Activated CD4-positive, alpha-beta T cell treated with anti-CD3 and anti-CD28 coated beads, Interleukin-2, amount 50 U/mL, for 48 hours (primary cell): ENCODE measurements around the gene KDM6A.
"Not testable (repeated sequence)": the region's sequence is repeated elsewhere in the genome, so short reads cannot be mapped to it uniquely, and the experiment has no call there.

Experiments used
- DNase-seq, 2 experiments: peaks; one replicate each; pipeline ENCODE4 v3.0.0-alpha.2; 2020

KDM6A gene

DNA sequence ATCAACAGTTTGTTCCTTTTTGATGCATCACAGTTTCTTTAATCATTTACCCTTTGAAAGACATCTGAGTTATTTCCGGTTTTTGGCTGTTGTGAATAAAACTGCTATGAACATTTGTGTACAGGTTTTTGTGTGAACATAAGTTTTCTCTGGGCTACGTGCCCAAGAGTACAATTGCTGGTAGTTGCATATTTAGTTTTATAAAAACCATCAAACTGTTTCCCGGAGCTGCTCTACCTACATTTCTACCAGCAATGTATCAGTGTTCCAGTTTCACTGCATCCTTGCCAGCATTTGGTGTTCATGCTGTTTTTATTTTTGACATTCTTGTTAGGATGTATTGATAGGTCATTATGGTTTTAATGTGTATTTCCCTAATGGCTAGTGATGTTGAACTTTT, 17.3 kb downstream of the KDM6A start:
- no peak for DNase-seq

DNA sequence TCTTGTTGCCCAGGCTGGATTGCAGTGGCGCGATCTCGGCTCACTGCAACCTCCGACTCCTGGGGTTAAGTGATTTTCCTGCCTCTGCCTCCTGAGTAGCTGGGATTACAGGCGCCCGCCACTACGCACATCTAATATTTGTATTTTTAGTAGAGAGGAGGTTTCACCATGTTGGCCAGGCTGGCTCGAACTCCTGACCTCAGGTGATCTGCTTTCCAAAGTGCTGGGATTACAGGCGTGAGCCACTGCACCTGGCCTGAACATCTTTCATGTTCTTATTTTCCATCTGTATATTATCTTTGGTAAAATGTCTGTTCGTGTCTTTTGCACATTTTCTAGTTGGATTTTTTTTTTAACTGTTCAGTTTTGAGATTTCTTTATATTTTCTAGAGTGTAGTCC, 17.7 kb downstream of the KDM6A start:
- DNase-seq = not testable (repeated sequence)

DNA sequence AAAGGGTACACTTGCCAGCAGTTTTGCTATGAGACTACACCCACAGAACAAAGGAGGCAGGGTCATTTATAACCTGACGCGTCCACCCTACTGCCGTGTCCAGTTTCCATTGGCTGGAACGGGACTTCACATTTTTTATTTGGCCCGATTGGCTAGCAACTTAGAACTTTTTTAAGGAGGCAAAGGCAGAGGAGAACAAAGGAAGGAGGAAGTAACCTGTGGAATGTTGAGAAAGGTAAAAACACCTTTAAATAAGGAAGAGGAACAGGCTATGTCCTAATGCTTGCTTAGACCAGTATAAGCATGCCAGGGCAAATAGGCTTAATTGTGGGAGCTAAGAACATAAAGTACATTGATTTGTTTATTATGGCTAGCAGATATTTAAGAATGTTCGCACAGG, 18.7 kb downstream of the KDM6A start:
- DNase-seq = no peak

DNA sequence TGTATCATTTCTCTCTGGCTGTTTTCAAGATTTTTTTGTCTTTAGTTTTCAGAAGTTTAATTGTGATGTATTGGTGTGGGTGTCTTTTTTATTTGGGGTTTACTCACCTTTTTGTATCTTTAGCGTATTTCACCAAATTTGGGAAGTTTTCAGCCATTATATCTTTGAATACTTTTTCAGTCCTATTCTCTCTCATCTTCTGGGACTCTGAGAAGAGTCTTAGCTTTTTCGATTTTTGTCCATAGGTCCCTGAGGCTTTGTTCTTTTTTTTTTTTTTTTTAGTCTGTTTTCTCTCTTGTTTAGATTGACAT, 23.8 kb downstream of the KDM6A start:
- DNase-seq = no peak

DNA sequence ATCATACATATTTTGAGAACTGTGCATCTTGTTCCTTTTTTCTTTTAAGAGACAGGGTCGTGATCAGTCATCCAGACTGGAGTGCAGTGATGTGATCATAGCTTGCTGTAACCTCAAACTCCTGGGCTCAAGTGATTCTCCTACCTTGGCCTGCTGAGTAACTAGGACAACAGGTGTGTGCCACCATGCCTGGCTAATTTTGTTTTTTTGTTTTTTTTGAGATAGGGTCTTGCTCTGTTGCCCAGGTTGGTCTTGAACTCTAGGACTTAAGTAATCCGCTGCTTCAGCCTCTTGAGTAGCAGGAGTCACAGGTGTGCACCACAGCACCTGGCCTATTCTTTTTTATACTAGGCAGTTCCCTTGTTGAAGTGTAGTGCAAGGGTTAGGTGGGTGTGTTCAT, 24.6 kb downstream of the KDM6A start:
- no peak for DNase-seq

DNA sequence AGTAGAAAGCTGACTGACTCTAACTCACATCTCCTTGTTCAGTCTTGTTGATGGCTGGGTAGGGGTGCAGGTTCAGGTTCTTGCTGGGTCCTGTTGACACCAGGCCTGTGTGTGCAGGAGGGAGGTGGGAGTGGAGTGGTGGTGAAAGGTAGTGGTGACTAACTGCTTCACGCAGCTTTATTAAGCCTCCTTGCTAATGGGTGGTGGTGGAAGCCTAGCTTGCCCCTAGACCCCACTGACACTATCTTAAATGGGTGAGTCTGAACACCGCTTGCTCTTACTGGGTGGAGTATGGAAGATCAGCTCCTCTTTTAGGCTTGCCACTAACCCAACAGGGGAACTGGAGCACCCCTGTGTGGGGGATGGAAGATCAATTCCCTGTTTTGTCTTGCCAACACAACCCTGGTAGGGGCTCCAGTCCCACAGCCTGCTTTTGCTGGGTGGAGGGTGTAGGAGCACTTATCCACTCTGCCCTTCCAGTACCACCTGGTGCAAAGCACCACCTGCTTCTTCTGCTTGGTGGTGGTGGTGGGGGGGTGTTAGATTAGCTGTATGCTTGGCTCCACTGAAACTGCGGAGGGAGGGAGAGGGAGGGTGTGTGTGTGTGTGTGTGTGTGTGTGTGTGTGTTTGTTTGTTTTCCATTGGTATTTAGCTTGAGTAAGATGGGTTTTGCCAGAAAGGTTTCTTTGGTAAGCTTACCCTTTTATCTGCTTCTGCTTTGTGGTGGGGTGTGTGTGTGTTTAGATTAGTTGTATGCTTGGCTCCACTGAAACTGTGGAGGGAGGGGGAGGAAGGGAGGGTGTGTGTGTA, 25.6 kb downstream of the KDM6A start:
- no peak for DNase-seq

DNA sequence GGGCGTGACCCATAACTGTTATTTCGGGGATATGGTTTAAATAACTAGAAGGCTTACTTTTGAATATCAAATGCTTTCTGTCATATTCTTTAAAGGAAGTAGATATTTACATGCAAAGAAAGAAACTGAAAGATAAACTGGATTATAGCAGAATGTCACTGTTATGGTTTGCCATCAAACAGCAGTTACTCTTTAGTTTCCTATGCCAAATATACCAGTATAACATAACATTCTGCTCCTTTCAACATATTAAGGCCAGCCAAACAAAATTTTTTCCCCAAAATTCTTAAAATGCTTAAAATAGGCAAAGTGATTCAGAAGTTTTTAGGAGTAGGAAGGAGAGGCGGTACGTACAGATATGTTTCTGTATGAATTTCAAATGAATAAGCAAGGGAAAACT, 27.0 kb downstream of the KDM6A start:
- DNase-seq = no peak

DNA sequence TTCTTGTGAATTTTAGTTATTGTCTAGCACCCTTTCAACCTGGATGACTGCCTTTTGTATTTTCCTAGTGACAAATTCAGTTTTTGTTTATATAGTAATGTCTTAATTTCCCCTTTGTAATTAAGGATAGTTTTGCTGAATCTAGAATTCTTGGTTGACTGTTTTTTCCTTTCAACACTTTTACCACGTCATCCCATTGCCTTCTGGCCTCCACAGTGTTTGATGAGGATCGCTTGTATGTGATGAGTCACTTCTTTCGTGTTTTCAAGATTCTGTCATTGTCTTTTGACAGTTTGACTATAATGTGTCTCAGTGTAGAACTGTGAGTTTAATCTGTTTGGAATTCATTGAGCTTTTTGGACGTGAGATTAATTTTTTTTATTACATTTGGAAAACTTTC, 30.1 kb downstream of the KDM6A start:
- peak in 1 of 2 experiments; percentile 11 for DNase-seq

DNA sequence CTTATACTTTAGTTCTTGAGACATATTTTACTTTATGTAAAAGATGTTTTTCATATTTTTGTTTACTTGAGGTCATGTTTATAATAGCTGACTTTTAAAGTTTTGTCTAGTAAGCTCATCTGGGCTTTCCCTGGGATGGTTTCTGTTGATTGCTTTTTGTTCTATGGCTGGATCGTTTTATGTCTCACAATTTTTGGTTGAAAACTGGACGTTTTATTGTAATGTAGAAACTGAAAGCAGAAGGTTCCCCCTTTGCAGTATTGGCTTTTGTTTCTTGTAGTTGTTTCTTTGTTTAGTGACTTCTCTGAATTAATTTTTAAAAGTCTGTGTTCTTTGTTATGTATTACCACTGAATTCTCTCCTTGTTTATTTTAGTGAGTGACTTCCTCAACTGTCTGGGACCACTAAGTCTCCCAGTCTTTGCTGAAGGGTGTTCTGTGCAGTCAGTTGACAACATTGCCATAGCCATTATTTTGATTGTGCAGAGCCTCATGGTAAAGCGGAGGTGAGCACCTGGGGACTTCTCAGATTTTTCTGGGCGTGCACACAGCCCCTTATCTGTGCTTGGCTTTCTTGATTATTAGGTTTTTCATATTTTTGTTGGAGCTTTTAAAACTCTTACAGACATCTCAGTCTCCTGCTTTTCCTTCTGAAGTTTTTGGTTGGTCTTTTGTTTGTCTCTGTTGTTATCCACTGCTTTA, 31.0 kb downstream of the KDM6A start:
- DNase-seq = no peak

DNA sequence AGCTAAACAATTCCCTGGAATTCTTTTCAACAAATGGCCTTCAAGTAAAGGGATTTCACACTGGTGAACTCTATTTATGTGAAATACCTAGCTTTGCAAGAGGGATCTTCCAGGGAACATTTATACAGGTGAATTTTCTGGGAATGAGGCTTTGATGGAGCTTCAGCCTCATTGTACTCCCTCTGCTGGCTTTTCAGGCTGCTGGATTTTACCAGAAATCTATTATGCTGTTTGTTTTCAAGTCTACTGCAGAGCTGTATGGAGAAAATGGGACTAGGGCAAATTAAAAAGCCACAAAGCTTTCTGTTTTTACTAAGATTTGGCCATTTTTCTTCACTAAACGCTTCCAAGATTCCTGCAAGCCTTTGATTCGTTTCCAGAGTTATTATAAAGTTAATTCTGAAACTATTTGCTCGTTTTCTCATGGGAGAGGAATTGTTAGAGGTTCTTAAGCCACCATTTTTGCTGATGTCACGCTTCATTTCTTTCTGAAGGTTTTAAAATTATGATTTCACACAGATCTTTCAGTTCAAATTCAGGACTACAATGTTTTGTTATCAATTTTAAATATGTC, 31.6 kb downstream of the KDM6A start:
- DNase-seq = no peak

DNA sequence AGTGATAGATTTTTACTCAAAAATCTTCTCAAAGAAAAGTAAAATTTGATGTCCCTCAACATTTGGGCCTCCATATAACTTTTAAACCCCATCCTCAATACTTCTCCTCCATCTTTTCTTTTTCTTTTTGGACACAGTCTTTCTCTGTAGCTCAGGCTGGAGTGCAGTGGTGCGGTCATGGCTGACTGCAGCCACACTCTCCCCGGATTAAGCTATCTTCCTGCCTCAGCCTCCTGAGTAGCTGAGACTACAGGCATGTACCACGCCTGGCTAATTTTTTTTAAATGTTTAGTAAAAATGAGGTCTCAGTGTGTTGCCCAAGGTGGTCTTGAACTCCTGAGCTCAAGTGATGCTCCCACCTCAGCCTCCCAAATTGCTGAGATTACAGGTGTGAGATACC, 33.1 kb downstream of the KDM6A start:
- DNase-seq = no peak

DNA sequence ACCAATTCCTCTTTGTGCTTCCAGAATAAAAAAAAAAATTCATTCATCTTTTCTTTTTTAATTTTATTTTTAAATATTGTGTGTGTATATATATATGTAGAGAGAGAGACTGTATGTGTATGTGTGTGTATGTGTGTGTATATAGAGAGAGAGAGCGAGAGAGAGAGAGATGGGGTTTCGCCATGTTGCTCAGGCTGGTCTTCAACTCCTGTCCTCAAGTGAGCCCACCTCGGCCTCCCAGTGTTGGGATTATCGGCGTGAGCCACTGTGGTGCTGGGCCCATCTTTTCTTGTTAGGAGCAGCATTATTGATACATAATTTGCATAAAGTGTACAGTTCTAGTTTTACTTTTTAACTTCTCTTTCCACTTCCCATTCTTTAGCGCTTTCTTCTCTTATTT, 33.6 kb downstream of the KDM6A start:
- DNase-seq = no peak

DNA sequence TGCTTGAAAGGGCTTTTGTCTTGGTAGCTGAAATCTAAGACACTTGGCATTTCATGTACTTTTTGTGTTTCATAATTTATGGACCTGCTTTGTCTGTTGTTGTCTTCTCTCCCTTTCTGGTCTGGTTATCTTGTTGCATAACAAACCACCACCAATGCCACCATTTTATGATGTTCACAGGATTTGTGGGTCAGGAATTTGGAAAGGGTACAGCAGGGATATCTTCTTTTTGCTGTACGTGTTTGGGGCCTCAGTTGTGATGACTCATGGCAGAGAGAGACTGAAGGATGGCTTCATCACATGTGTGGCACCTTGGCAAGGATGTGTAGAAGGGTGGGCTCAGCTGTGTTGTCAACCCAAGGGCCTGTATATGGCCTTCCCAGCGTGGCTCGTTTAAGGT, 35.2 kb downstream of the KDM6A start:
- DNase-seq = no peak

DNA sequence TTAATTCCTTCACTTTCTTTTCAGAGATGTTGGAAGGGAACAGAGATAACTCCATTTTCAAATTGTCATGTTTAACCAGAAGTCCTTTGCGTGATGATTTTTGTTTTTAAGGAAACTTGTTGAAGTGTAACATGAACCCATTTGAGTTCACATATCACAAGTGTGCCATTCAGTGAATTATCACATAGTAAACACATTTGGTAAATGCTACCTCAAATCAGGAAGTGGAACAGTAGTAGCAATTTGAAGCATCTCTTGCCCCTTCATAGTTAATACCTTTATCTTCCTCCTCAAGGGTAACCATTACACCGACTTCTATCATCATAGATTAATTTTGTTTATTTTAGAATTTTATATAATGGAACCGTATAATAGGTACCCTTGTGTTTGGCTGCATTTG, 35.8 kb downstream of the KDM6A start:
- no peak for DNase-seq

DNA sequence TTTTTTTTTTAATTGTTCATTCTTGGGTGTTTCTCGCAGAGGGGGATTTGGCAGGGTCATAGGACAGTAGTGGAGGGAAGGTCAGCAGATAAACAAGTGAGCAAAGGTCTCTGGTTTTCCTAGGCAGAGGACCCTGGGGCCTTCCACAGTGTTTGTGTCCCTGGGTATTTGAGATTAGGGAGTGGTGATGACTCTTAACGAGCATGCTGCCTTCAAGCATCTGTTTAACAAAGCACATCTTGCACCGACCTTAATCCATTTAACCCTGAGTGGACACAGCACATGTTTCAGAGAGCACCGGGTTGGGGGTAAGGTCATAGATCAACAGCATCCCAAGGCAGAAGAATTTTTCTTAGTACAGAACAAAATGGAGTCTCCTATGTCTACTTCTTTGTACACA, 37.5 kb downstream of the KDM6A start:
- not testable (repeated sequence) for DNase-seq

DNA sequence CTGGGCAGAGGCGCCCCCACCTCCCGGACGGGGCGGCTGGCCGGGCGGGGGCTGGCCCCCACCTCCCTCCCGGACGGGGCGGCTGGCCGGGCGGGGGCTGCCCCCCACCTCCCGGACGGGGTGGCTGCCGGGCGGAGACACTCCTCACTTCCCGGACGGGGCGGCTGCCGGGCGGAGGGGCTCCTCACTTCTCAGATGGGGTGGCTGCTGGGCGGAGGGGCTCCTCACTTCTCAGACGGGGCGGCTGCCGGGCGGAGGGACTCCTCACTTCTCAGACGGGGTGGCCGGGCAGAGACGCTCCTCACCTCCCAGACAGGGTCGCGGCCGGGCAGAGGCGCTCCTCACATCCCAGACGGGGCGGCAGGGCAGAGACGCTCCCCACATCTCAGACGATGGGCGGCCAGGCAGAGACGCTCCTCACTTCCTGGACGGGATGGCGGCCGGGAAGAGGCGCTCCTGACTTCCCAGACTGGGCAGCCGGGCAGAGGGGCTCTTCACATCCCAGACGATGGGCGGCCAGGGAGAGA, 38.1 kb downstream of the KDM6A start:
- not testable (repeated sequence) for DNase-seq

DNA sequence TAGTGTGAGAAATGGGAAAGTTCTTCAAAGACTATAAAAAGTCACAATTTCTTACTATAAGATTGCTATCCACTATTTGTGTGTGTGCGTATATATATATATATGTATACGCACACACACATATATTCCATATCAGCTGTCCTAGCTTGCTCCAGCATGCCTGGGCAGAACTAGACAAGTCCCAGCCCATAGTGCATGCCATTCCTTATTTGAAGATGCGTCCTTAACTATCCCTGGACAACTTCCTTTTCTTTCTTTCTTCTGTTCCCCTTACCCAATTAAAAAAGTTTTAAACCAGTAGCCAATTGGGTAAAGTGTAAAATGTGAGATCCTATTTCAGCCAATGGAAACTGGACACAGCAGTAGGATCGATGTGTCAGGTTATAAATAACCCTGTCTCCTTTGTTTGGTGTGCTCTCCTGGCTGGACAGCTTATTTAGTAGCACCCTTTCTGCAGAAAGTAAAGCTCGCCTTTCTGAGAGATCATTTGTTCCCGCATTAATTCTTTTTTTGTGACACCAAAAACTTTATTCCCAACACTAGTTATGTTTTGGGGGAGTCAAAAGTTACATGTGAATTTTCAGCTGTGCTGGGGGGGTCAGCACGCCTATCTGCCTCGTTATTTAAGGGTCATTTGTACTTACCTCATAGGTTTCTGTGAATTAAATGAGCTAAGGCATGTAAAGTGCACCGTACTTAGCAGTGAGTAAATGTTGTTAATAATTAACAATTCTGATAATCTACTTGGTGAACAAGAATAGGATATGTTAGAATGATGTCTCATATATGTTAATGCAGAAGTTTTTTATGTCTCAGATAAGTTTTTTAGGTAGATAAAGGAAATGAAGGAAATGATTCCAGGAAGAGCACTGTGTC, 40.9 kb downstream of the KDM6A start:
- no peak for DNase-seq

DNA sequence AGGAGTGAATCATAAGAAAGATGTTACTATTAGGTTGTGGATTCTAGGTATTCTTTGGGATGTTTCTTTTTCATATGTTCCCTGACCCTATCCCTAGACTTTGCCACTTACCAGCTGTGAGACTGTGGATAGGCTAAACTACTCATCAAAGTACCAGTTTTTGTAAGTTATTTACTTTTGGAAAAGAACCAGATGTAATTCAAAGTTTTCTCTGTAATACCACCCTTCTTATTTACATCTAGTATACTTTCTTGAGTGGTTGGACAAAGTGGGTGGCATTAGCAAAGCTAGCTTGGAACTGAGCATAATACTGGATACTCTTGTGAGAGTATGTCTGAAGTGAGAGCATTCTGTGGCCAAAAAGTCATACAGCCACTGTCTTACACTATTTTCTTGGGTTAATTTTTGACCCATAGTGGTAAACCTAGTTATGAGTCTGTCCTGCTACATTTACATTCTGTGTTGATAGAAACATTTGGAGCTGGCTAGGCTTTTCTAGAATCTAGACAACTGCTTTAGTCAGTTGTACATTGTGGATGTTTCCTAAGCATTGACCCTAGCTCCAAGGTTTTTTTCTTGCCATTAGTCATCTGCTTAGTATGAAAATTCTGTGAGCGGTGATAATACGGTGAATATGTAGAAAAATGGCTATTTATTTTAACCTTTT, 41.7 kb downstream of the KDM6A start:
- DNase-seq = no peak

DNA sequence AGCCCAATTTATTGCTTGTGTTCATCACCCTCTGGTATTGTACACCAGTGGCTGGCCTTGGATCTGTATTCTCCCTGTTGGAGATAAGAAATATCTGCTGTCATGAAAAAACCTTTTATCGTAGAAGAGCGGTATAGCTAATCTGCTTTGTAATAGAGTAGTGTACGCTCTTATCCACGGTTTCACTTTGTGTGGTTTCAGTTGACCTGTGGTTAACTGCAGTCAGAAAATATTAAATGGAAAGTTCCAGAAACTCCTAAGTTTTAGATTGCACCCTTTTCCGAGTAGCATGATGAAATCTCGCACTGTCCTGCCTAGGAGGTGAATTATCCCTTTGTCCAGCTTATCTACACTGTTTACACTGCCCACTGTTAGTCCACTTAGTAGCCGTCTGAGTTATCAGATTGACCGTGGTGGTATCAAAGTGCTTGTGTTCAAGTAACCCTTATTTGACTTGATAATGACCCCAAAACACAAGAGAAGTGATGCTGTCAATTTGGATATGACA, 42.4 kb downstream of the KDM6A start:
- no peak for DNase-seq

DNA sequence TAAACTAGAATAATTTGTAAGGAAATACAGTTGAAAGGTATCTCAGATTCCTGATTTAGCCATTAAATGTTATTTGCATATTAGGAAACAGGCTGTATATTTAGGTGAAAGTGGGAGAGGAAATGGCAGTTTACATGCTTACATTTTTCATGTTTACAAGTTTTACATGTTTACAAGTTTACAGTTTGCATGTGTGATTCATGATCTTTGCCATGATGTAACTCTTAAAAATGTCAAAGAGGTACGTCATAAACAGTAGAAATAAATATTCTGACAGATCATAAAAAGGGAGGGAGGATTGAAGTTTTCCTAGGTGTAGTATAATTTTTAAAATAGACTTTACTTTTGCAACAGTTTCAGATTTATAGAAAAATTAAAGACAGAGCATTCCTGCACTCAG, 45.7 kb downstream of the KDM6A start:
- DNase-seq = no peak

DNA sequence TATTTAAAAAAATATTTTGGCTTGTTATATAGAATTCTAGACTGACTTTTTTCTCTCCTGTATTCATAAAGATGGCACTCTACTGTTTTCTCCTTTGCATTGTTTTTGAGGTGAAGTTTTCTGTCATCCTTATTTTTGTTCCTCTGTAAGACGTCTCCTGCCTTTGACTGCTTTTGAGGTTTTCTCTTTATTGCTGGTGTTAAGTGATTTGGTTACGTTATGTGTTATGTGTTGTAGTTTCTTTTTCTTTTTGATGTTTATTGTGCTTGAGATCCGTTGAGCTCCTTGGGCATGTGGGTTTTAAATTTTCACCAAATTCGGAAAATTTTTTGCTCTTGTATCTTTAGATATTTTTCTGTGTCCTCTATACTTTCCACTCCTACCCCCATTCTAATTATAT, 50.0 kb downstream of the KDM6A start:
- DNase-seq = no peak

DNA sequence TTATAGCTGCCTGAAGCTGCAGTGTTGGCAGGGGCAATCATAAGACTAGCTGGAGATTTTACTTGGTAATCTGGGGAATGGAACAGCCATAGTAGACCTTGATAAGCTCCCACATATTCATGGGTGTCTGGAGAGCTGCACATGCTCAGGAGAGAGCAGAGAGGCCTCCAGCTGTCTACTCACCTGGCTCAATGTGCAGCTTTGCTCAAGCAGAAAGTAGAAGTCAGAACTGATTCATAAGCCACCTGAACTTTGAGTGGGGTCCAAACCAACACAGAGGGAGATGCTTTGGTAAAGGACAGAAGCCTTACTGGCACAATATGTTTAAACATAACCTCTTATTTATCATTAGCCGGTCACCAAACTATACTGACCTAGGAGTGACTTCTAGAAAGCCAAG, 54.4 kb downstream of the KDM6A start:
- DNase-seq = no peak
